GM12801 (cell line): Measurements from ENCODE around the gene RAI1.

ENCODE experiments used
- TF ChIP-seq, protein P1 (sequence below): IDR thresholded peaks from one replicate; pipeline ENCODE4 v1.5.1; 2011; ENCODE audit warnings: control low read depth; ENCODE audit not compliant: insufficient read length; ENCODE audit errors: extremely low read depth

RAI1 gene

GRCh38 chr17:17723354-17724261 lies 42.4 kb downstream of the RAI1 start:
- TF ChIP-seq, protein P1, sequence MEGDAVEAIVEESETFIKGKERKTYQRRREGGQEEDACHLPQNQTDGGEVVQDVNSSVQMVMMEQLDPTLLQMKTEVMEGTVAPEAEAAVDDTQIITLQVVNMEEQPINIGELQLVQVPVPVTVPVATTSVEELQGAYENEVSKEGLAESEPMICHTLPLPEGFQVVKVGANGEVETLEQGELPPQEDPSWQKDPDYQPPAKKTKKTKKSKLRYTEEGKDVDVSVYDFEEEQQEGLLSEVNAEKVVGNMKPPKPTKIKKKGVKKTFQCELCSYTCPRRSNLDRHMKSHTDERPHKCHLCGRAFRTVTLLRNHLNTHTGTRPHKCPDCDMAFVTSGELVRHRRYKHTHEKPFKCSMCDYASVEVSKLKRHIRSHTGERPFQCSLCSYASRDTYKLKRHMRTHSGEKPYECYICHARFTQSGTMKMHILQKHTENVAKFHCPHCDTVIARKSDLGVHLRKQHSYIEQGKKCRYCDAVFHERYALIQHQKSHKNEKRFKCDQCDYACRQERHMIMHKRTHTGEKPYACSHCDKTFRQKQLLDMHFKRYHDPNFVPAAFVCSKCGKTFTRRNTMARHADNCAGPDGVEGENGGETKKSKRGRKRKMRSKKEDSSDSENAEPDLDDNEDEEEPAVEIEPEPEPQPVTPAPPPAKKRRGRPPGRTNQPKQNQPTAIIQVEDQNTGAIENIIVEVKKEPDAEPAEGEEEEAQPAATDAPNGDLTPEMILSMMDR: no peak

DNA sequence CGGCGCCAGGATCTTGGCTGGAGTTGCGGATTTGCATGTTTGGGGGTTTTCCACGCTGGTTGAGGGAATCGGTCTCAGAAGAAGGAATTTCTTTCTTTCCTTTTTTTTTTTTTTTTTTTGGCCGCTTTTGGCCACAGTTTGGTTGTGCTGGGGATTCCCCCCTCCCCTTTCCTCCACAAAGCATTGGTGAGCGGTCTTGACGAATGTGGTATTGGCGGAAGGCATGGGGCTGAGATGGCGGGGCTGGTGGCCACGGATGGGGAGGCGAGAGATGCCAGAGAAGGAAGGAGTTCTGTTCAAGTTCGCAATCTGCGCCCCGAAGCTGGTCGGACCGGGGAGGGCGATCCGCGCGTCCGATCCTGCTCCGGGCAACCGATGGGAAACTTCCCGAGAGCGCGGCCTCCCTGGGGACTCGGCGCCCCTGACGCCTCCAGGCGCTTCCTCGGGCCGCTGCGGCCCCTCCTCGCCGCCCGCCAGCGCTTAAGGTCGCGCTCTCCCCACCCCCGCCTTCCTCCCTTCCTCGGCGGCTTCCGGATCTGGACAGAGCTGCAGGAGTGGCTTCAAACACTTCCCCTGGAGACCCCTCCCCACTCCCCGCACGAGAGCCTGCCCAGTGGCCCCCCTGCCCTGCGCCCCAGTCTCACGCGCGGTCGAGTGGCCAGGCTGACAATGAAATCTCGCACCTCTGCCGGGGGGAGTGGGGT lies 43.2 kb downstream of the RAI1 start:
- TF ChIP-seq, protein P1: no peak

GRCh38 chr17:17725011-17725751 lies 43.9 kb downstream of the RAI1 start:
- TF ChIP-seq, protein P1: no peak

DNA sequence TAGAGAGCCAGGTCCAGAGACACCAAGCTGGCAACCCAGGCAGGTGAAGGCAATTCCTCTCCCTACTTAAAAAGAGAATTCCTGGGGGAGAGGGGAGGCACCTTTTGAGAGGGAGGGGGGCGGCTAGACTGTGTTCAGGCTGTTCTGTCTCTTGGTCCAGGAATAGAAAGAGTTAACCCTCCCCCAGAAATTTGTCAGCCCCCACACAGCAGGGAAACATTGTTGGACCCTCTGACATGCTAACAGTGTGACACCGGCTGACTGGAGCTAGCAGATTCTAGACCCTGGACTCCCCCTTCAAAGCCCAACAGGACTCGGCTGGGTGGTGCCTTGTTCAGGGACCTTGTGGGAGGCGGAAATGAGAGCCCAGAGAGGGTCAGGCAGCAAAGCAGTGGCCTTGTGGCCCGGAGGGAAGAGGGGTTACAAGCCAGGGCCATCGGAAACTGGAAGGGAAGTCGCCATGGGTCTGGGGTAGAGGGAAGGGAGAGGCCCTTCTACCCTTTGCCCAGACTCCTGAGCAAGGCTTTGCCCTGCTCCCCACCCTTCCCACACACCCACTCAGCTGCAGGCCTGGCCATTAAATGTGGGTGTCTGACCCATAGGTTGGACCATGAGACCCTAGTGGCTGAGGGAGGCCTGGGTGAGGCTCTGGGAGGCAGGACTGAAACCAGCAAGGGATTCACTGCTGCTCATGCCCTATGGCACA lies 44.6 kb downstream of the RAI1 start:
- TF ChIP-seq, protein P1: no peak

DNA sequence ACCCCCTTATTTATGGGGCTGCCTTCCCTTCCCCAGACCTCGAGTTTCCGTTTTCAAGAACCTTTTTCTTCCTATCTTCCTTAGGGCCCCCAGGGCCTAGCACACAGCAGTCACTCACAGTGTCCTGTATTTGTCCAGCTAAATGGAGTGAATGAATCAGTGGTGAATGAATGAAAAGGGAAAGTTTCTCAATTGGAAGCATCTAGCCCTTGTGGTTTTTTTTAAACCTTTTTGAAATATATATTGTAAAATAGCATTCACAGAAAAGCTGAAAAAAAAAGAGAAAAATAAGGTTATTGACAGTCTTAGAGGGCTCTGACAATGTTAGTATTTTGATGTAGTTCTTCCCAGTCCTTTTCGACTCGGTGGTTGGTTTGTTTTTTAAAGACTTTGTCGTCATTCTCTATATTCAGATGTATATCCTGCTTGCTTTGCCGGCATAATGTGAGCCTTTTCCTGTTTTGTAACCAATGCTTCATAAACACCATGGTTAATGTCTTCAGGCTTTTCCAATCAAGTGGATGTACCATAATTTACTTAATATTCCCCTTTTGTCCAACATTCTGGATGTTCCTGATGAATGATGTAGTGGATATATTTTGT lies 45.3 kb downstream of the RAI1 start:
- TF ChIP-seq, protein P1: no peak

- TF ChIP-seq, protein P1: no peak
These were observed 45.9 kb downstream of the RAI1 start for GRCh38 chr17:17727111-17727659.
